HG03095 (cell line): Measurements from ENCODE around the gene PLCL1.

Source experiments
- ATAC-seq: cut with Tn5 transposase; IDR thresholded peaks from one replicate; pipeline ENCODE4 v1.9.1; 2021; ENCODE audit warnings: moderate library complexity; ENCODE audit not compliant: unreplicated experiment

The PLCL1 gene

DNA sequence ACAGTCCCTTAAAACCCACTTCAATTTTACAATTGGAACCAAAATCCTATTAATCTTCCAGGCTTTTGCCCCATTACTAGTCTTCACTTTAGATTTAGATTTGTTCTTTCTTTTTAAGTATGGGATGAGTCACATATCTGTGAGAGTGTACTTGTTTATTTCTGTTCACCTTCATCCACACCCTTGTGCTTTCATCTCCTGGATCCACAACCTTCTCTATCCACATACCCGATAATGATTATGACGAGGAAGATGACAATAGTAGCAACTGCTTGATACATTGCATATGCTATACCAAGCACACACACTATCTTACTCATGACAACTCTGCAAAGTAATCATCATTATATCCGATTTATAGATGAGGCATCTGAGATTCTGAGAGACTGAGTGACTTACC is 297.3 kb downstream of the PLCL1 start:
- no peak for ATAC-seq

DNA sequence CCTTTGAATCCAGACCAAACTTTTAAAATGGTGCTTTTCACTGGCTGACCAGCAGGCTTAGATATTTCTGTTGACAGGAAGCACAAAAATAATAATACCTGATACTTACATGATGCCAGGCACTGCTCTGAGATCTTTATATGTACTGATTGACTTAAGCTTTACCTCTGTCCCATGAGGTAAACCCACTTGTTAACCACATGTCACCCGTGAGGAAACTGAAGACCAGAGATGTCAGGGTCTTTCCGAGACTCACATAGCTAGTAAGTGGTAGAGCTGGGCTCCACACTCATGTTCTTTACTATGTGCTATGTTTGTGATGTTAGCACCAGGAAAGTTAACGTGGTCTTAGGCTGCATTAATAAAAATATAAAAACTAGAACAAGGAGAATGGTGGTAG is 297.7 kb downstream of the PLCL1 start:
- ATAC-seq = no peak

DNA sequence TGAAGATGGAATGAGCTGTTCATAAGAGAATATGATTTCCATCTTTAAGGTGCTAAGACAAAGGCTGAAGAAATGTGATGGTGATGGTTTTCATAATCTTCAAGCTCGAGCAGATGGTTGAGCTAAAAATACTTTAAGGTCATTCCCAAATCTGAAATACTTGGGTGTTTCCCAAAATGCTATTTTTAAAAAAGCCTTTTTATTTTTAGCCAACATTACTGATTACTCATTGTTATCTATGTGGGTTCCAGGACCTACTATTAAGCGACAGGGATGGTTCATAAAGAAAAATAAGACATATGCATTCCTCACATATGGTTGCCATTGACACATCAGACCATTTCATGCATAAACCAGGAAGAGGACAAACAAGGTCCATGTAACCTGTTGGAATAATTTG is 298.5 kb downstream of the PLCL1 start:
- no peak for ATAC-seq

DNA sequence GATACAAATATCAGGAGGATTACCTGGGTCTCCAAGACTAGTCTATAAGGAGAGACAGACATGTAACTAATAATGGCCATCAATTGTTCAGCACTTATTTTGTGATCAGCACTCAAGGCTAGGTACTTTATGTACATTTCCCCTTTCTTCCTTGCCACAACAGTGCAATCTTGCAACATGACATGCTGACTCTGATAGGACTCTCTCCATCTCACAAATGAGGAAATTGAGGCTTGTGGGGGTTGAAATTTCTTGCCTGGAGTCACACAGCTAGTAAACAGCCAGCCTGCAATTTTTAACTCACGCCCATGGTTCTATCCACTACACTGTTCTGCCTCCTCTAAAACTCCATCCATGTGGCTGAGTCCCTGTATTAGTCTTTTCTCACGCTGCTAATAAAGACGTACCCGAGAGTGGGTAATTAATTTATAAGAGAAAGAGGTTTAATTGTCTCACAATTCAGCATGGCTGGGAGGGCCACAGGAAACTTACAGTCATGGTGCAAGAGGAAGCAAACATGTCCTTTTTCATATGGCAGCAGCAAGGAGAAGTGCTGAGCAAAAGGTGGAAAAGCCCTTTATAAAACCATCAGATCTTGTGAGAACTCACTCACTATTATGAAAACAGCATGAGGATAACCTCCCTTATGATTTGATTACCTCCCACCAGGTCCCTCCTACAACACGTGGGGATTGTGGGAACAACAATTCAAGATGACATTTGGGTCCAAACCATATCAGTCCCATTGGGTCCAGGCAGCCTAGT is 302.4 kb downstream of the PLCL1 start:
- no peak for ATAC-seq

DNA sequence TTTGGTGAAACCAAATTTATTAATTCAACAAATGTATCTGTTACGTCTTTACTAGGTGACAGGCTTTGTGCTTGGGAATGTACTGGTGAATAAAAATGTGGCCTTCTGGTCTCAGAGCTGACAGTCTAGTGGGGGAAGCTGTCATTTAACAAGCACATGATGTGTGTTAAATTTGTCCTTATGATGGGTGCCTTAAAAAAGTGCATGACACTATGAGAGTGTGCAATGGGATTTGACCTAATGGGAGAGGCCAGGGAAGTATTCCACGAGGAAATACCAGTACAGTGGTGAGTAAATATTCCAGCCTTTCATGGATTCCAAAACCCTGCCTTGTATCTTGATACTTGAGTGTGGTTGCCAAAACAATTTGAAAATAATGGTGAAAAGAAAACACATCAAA is 308.9 kb downstream of the PLCL1 start:
- no peak for ATAC-seq

DNA sequence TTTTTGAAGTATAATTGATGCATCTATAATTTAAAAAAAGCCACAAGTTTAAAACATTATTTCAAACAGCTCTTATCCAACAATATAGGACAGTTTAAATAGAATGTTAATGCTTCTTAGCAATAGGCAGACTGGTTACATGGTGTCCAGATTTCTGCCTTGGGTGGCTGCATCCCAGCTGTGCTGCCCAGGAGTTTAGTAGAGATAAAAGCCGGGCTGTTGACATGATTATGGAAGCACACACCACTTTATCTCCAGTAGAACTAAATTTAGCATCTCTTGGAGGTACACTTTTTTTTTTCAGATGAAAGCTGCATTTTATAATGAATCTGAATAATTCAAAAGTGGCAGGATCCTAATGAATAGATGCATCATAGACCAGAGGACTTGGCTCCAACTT is 309.7 kb downstream of the PLCL1 start:
- no peak for ATAC-seq

DNA sequence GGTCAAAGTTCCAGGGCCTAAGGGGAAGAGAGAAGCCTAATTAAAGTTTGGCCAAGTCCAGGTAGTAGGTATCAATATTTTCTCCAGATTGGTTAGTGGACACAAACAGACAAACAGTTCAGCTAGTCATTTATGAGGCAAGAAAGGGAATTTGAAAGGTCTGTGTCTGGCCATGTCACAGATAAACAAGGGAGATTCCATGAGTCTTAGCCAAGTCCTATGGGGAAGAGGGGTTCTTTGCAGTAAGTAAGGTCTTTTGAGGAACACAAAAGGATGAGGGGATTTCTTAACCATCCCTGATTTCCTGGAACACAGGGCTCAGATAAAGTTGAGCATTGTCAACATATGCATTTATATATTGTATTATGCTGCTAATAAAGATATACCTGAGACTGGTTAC is 310.8 kb downstream of the PLCL1 start:
- ATAC-seq = no peak

DNA sequence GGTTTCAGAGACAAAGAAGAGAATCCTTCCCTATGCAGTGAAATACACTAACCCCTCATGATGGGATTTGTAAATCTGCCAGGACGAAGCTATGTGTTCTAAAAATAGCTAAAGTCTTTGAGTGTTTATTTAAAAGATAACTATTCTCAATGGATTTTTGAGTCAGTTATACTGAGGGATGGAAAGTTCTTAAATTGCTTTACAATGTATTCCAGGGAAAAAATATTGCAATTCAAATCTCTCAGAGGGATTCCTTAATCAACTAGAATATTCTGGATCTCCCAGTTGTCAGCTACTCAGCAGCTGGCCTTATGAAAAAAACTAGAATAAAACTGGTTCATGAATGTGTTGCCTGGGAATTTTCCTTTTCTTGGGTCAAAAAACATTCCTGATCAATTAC is 312.4 kb downstream of the PLCL1 start:
- no peak for ATAC-seq

DNA sequence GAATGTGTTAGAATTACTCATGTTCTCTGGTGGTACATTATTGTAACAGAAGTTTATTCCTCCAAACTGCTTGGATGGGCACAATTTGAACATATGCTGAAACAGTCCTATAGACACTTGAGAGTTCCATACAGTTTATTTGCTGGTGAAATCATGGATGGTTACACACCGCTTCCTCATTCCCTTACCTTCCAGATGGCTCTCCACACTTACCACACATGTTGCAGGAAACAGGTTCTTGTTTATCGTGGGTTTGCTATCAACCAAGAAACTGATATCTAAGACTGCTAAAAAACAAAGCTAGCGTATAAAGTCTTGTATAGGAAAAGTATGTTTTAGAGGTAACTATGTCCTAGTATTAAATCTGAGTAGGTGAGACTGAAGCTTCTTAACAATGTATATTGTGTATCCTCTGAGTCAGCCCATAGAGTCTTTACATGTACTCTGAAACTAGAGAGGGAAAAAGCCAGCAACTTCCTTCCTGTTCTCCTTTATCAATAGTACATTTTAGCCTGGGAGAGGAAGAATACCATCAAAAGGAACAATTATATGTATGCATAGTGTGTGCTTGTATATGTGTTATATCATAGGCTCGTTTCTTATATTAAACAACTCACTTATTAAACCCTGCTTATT is 313.1 kb downstream of the PLCL1 start:
- no peak for ATAC-seq

DNA sequence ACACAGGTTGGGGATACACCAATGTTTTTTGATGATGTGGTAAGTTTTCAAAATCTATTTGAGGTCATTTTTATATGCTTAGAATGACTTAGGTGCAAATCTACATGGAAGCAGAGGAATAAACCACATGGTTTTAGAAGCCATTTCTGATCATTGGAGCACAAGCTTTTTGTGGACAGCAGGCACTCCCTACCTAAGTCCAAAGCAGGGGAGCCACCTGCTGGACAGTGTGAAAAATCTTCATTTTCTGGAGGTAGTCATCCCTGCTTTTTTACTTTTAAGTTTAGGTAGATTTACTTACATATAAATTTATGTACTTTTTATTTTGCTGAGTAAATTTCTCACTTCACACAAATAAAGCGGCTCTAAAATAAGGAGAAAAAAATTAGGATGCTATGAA is 323.2 kb downstream of the PLCL1 start:
- ATAC-seq = peak; percentile 82

DNA sequence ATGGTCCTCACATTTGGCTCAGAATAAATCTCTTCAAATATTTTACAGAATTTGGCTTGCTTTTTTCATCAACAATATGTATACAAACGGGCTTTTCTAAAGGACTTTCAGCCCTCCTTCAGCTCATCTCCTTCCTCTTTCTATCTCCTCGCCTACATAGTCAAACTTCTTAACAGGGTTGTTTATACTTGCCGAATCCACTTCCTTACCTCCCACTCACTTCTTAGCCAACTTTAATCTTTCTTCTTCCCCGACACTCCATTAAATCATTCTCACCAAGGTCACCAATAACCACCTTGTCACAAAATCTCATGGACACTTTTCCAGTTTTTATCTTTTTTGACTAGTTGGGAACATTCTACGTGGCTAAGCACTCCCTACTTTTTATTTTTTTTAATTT is 325.2 kb downstream of the PLCL1 start:
- no peak for ATAC-seq

DNA sequence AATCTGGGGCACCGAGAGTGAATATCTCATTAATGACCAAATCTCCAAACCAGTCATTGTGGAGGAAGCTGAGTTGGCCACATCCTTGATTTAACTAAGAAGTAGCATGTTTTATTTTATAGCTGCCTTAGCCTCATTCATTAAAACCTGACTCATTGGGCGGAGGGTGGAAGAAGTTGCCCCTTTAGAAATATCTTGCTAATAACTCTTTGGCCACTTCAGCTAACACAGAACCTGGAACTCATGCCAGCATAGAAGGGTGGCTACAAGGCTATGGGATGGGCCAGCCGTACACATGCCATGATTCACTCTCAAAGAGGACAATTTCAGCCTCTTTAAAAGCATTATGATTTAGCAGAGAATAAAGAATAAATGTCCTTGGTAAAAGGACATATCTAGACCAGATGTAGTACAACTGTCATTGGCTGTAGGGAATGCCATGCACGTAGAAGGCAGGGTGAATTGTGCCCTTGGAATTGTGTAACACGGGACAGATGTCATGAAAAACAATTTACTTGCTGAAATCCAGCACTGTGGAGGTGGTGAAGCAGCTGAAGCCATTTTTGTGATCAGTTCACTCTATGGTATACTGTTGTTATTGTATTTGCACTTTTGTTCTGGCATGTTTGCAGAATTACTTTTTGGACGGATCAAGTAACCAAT is 330.0 kb downstream of the PLCL1 start:
- ATAC-seq = no peak

DNA sequence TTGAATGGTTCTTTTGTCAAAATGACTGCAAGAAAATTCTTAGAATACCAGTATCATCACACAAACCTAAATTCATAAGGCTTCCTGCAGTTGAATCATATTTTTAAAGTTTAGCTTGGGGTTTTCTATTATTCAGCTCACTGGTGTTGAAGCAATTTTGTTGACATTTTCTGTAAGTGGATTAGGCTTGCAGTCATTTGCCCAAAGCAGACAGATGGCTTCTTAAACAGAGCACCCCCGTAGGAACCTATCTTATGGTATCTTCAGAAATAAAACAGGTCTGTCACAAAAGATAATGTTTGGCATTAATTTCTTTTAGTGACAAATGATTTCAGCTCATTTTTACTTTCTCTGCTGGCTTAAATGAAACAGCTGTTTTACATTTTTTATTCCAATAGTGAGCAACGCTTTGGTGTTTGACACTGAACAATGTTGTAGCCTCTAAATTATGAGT is 331.1 kb downstream of the PLCL1 start:
- no peak for ATAC-seq

DNA sequence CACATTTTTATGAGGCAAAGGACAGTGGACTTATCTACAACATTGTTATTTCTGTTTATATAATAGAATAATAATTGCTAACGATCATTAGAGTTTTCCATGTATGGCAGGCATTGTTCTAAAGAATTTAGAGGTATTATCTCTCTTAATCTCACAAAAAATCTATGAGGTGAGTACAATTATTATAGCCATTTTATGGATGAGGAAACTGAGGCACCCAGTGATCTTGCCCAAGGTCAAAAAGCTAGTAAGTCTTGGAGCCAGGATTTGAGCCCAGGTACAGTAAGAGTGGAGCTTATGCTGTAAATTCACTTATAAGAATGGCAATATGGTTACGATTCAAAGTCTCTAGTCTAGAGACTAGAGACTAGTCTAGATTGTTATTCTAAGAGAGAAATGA is 331.7 kb downstream of the PLCL1 start:
- ATAC-seq = no peak

DNA sequence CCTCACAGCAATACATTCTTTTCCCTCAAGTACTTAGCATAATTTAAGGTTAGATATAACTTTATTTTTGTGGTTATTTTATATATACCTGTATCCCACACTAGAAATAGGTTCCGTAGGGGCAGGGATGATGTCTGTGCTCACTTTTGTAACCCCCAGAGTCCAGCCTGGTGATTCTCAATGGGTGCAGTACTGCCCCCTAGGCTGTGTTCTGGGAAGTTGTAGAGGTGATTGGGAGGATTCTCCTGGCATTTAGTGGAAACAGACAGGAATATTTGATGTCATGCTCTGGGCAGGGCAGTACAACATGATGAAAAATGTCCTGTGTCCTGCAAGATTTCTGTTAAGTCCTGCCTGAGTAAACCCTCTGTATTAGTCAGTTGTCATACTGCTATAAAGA is 333.3 kb downstream of the PLCL1 start:
- ATAC-seq = no peak

DNA sequence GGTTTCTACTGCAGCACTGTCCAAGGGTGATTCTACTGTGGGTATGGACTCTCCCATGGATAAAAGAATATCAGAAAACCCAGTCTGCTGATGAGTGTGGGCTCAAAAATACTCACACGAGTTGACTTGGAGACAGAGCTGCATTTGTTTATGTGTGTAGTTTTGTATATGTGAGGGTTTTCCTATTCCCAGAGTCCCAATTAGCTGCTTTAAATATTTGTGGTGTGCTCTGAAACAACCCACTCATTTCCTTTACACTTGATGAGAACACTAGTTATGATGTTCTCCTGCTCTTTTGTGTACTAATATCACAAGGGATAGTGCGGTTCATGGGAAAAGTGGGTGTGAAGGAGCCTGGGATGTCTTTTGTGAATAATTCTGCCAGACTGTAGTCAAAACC is 337.3 kb downstream of the PLCL1 start:
- ATAC-seq = no peak

DNA sequence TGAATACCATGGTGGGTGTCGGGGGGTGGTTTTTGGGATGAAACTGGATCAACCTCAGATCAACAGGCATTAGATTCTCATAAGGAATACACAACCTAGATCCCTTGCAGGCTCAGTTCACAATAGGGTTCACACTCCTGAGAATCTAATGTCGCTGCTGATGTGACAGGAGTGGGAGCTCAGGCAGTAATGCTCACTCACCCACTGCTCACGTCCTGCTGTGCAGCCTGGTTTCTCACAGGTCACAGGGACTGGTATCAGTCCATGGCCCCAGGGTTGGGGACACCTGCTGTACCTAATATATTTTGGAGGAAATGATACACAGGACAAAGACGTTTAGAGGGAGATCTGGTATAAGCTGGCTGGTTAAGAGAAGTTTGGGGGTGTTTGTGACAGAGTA is 338.8 kb downstream of the PLCL1 start:
- no peak for ATAC-seq

DNA sequence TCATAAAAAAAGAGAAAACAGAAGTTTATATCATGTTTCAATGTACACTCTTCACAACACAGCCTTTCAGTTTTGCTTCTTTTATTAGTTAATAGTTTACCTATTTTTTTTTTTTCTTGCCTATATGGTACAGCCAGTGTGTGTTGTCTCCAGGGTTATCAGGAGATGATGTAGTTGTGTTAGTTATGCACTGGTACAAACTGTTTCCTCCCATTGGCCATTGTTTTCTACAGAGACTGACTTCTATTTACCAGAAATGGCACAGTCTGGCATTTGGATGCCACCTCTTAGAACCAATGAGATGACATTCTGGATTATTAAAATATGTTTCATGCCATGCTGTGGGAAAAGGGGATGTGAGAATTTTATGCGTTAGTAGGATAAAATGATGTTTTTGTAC is 339.4 kb downstream of the PLCL1 start:
- no peak for ATAC-seq

DNA sequence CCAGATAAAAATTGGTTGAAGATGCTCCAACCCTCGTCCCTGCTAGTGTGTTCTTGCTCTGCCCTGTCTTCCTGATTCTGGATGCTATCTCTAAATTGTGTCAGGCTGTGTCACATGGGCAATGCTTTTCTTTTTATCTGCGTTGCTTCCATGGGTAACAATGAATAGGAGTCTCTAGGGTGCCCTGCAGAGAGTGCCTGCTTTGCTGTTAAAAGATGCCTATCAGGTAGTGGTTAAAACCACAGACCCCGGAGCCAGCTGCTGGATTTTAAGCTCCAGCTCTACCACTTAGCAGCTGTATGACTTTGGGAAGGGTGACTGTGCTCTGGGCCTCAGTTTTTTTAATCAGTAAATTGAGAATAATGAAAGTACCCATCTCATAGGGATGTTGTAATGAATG is 340.3 kb downstream of the PLCL1 start:
- no peak for ATAC-seq

DNA sequence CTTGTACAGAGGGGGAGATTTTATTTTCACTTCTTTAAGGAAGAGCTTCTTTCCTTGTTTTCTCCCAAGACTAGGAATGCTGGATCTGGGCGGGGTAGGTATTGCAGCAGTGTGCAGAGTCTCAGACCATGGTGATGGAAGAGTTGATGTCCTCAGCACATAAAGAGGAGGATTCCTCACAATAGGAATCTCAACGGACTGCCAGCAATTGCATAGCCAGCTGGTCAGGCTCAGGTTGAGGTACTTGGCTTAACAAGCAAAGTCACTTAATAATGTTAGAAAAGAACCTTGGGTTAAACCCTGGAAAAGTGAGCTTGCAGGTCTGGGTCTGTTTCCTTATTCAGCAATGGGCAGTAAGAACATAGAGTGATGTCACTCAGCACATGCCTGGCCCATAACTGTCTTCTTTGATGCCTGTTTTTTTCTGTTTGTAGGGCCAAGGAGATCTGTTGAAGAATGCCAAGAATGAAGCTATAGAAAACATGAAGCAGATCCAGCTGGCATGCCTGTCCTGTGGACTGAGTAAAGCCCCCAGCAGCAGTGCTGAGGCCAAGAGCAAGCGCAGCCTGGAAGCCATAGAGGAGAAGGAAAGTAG is 342.1 kb downstream of the PLCL1 start:
- ATAC-seq = no peak

DNA sequence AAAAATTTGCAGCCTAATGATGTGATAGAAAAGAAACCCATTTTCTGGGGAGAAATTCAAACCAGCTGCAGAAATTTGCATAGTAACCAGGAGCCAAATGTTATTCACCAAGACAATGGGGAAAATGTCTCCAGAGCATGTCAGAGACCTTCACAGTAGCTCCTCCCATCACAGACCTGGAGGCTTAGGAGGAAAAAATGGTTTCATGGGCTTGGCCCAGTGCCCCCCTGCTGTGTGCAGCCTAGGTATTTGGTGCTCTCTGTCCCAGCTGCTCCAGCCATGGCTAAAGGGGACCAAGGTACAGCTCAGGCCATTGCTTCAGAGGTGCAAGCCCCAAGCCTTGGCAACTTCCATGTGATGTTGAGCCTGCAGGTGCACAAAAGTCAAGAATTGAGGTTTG is 352.9 kb downstream of the PLCL1 start:
- no peak for ATAC-seq

DNA sequence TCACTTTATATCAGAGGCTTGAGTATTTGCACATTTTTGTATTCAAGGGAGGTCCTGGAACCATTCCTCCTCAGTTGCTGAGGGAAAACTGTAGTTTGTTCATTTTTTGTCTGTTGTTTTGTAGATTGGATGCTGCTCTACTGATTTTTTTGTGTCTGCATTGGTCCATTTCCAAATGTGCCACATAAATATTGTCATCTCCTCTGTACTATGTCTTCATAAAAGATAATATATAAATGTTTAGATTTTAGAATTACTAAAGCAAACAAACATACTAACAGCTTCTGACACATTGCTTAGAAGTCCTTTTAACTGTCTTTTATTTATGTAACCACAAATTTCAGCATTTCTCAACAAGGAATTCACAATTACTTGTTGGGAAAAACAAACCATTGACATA is 356.8 kb downstream of the PLCL1 start:
- ATAC-seq = no peak
